ENCODE results near the gene FGFR1OP2.

DNA sequence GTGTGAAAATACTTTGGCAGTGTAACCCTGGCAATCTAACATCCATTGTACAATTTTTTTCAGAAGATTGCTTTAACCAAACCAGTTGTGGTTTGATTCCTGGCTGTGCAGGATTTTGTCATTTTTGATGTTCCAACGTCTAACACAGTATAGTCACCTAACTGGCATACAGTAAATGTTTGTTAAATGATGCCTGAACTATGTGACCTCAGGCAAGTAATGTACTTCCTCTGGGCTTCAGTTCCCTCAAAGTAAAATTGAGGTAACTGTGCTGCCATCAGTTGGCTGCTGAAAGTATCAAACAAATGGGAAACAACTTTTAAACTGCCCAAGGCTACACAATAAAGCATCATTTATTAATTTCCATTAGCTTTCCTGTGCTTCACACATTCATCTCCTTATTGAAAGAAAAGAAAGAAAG lies 71.6 kb downstream of the FGFR1OP2 start:
- TF ChIP-seq CTCF (IDR thresholded peaks at IDR 0.05; ENCODE audit: insufficient read depth, low read depth, low read length) (no peak), EZH2 (IDR thresholded peaks at IDR 0.05; ENCODE audit: insufficient read depth, low read length) (no peak)

Measured in astrocyte (in vitro differentiated cells and primary cell).